K562 (cell line): ENCODE results near the gene ZSCAN26. TPM values are rescaled to one million over a fixed set of nuclear protein-coding genes. Genes with fewer than 3 reads are reported as not detected.

Experiments used
- CBX1 ChIP-seq: sonication (generic); IDR thresholded peaks from 2 replicates; pipeline ENCODE4 v1.6.1; 2016; ENCODE audit warnings: antibody characterized with exemption, low read depth, mild to moderate bottlenecking
- GATAD2B ChIP-seq: fragments of 450-650 bp; IDR thresholded peaks from 2 replicates; pipeline ENCODE4 v1.6.1; 2017; ENCODE audit warnings: mild to moderate bottlenecking, borderline replicate concordance
- MTA1 ChIP-seq: fragments of 450-650 bp; IDR thresholded peaks from 2 replicates; pipeline ENCODE4 v1.6.1; 2017; ENCODE audit warnings: borderline replicate concordance
- MXI1 ChIP-seq: IDR thresholded peaks from 2 replicates; pipeline ENCODE4 v1.6.1; 2011; ENCODE audit warnings: low read depth, mild to moderate bottlenecking, improper control_type of control experiment, low read length
- NCOR1 ChIP-seq: fragments of 450-650 bp; IDR thresholded peaks from 2 replicates; pipeline ENCODE4 v1.6.1; 2016; ENCODE audit warnings: mild to moderate bottlenecking, moderate library complexity
- POLR2AphosphoS5 ChIP-seq: IDR thresholded peaks from 2 replicates; pipeline ENCODE4 v1.6.1; 2011; ENCODE audit warnings: mild to moderate bottlenecking, low read depth, low read length, moderate library complexity; ENCODE audit not compliant: control insufficient read depth, insufficient read depth
- PRPF4 ChIP-seq: fragments of 200-400 bp; formaldehyde crosslinking; IDR thresholded peaks from one replicate; pipeline ENCODE4 v1.6.1; 2017; ENCODE audit warnings: low read length, low read depth, mild to moderate bottlenecking; ENCODE audit not compliant: insufficient read depth, poor library complexity, severe bottlenecking
- TCF3 ChIP-seq: sonication (generic); formaldehyde crosslinking; IDR thresholded peaks from 2 replicates; pipeline ENCODE4 v1.4.0; 2020; ENCODE audit warnings: mild to moderate bottlenecking, missing genetic modification reagents
- ZBTB17 ChIP-seq: fragments of 450-650 bp; formaldehyde crosslinking; IDR thresholded peaks from 2 replicates; pipeline ENCODE4 v1.4.0; 2020; ENCODE audit warnings: mild to moderate bottlenecking
- ZNF124 ChIP-seq: sonication (generic); formaldehyde crosslinking; IDR thresholded peaks from 2 replicates; pipeline ENCODE4 v1.8.1; 2022; ENCODE audit warnings: missing genetic modification reagents
- ZNF174 ChIP-seq: fragments of 250-450 bp; sonication (Bioruptor Pico); IDR thresholded peaks from 2 replicates; pipeline ENCODE4 v1.4.0; 2020; ENCODE audit warnings: mild to moderate bottlenecking
- ZNF507 ChIP-seq: conservative IDR thresholded peaks from 2 replicates; pipeline ENCODE4 v1.6.1; 2017; ENCODE audit warnings: missing genetic modification characterization, missing compliant biosample characterization
- ZNF57 ChIP-seq: fragments of 450-650 bp; formaldehyde crosslinking; IDR thresholded peaks from 2 replicates; pipeline ENCODE4 v1.4.0; 2020; ENCODE audit warnings: mild to moderate bottlenecking, moderate library complexity
- ZNF766 ChIP-seq: fragments of 200-800 bp; sonication (Bioruptor generic); conservative IDR thresholded peaks from 2 replicates; pipeline ENCODE4 v1.6.1; 2016; ENCODE audit warnings: missing genetic modification characterization, missing compliant biosample characterization
- ZNF780A ChIP-seq: fragments of 250-450 bp; sonication (Bioruptor Pico); IDR thresholded peaks from 2 replicates; pipeline ENCODE4 v1.5.0; 2021; ENCODE audit warnings: mild to moderate bottlenecking
- polyA plus RNA-seq, 8 experiments: library from polyadenylated mRNA; depleted of rRNA in 4 of 8; stranded (reverse) in 5 of 8; unstranded in 3 of 8; fragments of >200 nt; fragmentation: Nextera tagmentation in 2 of 8; fragmentation: Illumina TruSeq in 1 of 8; extraction: Ambion mirVana in 2 of 8; extraction: Trizol in 1 of 8; gene quantifications; 2 replicates each; pipeline versions ENCODE4 v1.2.1 to v1.2.3, GENCODE V29; 2011 to 2014; ENCODE audit warnings: inconsistent platforms in 1 of 8, missing spikeins in 1 of 8
- total RNA-seq, 7 experiments: library from RNA; depleted of rRNA in 6 of 7; stranded (reverse); fragments of >200 nt in 6 of 7; fragmentation: Illumina TruSeq in 2 of 7; extraction: Trizol in 2 of 7; gene quantifications; 2 replicates each; pipeline versions ENCODE4 v1.2.1 to v1.2.3, GENCODE V29; 2011 to 2021; ENCODE audit warnings: low replicate concordance in 1 of 7
- TF ChIP-seq, protein P1 (sequence below): sonication (generic); formaldehyde crosslinking; IDR thresholded peaks from 2 replicates; pipeline ENCODE4 v1.8.0; 2022; ENCODE audit warnings: mild to moderate bottlenecking, missing genetic modification reagents, borderline replicate concordance
- TF ChIP-seq, protein P2 (sequence below): sonication (generic); formaldehyde crosslinking; IDR thresholded peaks from 2 replicates; pipeline ENCODE4 v1.8.0; 2023; ENCODE audit warnings: missing genetic modification reagents, mild to moderate bottlenecking, borderline replicate concordance
- TF ChIP-seq, protein P3 (sequence below): fragments of 450-650 bp; conservative IDR thresholded peaks from 2 replicates; pipeline ENCODE4 v1.6.1; 2016; ENCODE audit warnings: missing genetic modification characterization, low read depth, mild to moderate bottlenecking, missing compliant biosample characterization, moderate library complexity
- TF ChIP-seq, protein P4 (sequence below): sonication (generic); formaldehyde crosslinking; IDR thresholded peaks from 2 replicates; pipeline ENCODE4 v1.9.0; 2022; ENCODE audit warnings: mild to moderate bottlenecking, missing genetic modification reagents

ZSCAN26 gene
- total and polyA plus RNA-seq, 9 of the 15 experiments (the other 6 are each of a cell fraction or from before 2014, with no cell fraction given), result 5.9 to 14.2 (median 10.5) TPM

DNA sequence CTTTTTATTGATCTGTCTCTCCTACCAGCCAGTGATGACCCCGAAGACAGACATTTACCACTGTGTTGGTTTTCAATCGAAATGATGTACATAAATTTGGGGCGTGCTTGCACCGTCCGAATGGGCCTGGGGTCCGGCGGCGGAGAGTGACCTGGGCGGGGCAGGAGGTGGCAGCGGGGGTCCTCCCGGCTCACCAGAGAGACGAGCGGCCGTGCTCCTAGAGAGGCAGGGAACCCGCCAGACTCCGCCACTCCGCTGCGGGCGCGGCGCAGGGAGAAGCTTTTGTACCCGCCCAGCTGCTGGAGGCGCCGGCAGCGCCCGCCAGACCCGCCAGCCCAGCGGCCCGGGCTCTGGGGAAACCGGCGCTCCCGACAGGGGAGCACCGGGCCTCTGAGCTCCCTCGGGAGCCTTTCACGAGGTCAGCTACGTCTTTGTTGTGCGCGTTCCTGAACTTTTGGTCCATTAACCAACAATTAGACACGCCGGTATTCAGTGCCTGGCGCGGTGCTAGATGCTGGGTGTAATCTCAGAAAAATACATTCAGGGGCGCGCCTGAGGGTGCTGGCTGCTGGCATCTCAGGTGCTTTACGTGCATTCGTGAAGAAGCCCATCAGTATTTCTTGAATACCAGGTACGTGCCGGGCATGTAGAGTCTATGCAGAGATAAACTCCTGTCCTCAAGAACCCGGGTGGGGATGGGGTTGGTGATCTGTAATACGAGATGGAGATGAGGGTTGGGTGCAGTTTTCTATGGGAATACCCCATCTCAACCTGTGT lies 14.5 kb downstream of the ZSCAN26 start, which contains the start of gene PGBD1 (continued):
- TF ChIP-seq NCOR1, result 0 out of 2 replicates have a peak, but pooled peaks have one; percentile 2
- TF ChIP-seq, protein P1, sequence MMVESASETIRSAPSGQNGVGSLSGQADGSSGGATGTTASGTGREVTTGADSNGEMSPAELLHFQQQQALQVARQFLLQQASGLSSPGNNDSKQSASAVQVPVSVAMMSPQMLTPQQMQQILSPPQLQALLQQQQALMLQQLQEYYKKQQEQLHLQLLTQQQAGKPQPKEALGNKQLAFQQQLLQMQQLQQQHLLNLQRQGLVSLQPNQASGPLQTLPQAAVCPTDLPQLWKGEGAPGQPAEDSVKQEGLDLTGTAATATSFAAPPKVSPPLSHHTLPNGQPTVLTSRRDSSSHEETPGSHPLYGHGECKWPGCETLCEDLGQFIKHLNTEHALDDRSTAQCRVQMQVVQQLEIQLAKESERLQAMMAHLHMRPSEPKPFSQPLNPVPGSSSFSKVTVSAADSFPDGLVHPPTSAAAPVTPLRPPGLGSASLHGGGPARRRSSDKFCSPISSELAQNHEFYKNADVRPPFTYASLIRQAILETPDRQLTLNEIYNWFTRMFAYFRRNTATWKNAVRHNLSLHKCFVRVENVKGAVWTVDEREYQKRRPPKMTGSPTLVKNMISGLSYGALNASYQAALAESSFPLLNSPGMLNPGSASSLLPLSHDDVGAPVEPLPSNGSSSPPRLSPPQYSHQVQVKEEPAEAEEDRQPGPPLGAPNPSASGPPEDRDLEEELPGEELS (CRISPR knock-in tag), result peak; percentile 18; the same call in 1 of the 2 replicates
- no peak for TF ChIP-seq ZNF766
- TF ChIP-seq ZNF57 (CRISPR knock-in tag), result no peak
- no peak for TF ChIP-seq ZNF124 (CRISPR knock-in tag)
- TF ChIP-seq, protein P2, sequence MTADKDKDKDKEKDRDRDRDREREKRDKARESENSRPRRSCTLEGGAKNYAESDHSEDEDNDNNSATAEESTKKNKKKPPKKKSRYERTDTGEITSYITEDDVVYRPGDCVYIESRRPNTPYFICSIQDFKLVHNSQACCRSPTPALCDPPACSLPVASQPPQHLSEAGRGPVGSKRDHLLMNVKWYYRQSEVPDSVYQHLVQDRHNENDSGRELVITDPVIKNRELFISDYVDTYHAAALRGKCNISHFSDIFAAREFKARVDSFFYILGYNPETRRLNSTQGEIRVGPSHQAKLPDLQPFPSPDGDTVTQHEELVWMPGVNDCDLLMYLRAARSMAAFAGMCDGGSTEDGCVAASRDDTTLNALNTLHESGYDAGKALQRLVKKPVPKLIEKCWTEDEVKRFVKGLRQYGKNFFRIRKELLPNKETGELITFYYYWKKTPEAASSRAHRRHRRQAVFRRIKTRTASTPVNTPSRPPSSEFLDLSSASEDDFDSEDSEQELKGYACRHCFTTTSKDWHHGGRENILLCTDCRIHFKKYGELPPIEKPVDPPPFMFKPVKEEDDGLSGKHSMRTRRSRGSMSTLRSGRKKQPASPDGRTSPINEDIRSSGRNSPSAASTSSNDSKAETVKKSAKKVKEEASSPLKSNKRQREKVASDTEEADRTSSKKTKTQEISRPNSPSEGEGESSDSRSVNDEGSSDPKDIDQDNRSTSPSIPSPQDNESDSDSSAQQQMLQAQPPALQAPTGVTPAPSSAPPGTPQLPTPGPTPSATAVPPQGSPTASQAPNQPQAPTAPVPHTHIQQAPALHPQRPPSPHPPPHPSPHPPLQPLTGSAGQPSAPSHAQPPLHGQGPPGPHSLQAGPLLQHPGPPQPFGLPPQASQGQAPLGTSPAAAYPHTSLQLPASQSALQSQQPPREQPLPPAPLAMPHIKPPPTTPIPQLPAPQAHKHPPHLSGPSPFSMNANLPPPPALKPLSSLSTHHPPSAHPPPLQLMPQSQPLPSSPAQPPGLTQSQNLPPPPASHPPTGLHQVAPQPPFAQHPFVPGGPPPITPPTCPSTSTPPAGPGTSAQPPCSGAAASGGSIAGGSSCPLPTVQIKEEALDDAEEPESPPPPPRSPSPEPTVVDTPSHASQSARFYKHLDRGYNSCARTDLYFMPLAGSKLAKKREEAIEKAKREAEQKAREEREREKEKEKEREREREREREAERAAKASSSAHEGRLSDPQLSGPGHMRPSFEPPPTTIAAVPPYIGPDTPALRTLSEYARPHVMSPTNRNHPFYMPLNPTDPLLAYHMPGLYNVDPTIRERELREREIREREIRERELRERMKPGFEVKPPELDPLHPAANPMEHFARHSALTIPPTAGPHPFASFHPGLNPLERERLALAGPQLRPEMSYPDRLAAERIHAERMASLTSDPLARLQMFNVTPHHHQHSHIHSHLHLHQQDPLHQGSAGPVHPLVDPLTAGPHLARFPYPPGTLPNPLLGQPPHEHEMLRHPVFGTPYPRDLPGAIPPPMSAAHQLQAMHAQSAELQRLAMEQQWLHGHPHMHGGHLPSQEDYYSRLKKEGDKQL, result no peak
- peak; percentile 81; the same call in 1 of the 2 replicates for TF ChIP-seq CBX1
- TF ChIP-seq, protein P3, sequence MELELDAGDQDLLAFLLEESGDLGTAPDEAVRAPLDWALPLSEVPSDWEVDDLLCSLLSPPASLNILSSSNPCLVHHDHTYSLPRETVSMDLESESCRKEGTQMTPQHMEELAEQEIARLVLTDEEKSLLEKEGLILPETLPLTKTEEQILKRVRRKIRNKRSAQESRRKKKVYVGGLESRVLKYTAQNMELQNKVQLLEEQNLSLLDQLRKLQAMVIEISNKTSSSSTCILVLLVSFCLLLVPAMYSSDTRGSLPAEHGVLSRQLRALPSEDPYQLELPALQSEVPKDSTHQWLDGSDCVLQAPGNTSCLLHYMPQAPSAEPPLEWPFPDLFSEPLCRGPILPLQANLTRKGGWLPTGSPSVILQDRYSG (tag), result no peak
- TF ChIP-seq, protein P4, sequence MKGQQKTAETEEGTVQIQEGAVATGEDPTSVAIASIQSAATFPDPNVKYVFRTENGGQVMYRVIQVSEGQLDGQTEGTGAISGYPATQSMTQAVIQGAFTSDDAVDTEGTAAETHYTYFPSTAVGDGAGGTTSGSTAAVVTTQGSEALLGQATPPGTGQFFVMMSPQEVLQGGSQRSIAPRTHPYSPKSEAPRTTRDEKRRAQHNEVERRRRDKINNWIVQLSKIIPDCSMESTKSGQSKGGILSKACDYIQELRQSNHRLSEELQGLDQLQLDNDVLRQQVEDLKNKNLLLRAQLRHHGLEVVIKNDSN, result no peak
- no peak for TF ChIP-seq ZNF174 (CRISPR knock-in tag)
- no peak for TF ChIP-seq ZNF780A (CRISPR knock-in tag)
- TF ChIP-seq MXI1, result no peak
- TF ChIP-seq TCF3 (CRISPR knock-in tag), result peak; percentile 25; the same call in 1 of the 2 replicates
- TF ChIP-seq PRPF4, result no peak
- TF ChIP-seq MTA1, result peak; percentile 45; the same call in 1 of the 2 replicates
- no peak for TF ChIP-seq GATAD2B
- no peak for TF ChIP-seq ZBTB17 (CRISPR knock-in tag)
- peak; percentile 50; the same call in 1 of the 2 replicates for TF ChIP-seq POLR2AphosphoS5
- no peak for TF ChIP-seq ZNF507 (tag)
